NCI-H345 (cell line): ENCODE measurements around the gene CYP26B1.

Experiments
- DNase-seq: peaks from one replicate; lab custom pipeline; 2025; lab: John Stamatoyannopoulos, UW

CYP26B1 gene

GRCh38 chr2:72129681-72130340 lies 17.9 kb downstream of the CYP26B1 start:
- DNase-seq: no peak

GRCh38 chr2:72128843-72129227 lies 18.8 kb downstream of the CYP26B1 start:
- no peak for DNase-seq

GRCh38 chr2:72128059-72128842 lies 19.4 kb downstream of the CYP26B1 start:
- no peak for DNase-seq

- DNase-seq: no peak
These were observed 20.1 kb downstream of the CYP26B1 start for GRCh38 chr2:72127401-72128058.

GRCh38 chr2:72126186-72127100 lies 21.2 kb downstream of the CYP26B1 start:
- DNase-seq: no peak

GRCh38 chr2:72124376-72124775 lies 23.3 kb downstream of the CYP26B1 start:
- no peak for DNase-seq

- DNase-seq: no peak
These were observed 26.5 kb downstream of the CYP26B1 start for GRCh38 chr2:72121153-72121552.

- DNase-seq: no peak
These were observed 28.7 kb downstream of the CYP26B1 start for GRCh38 chr2:72118951-72119350.

GRCh38 chr2:72118386-72118785 lies 29.3 kb downstream of the CYP26B1 start:
- DNase-seq: no peak

GRCh38 chr2:72117718-72118117 lies 29.9 kb downstream of the CYP26B1 start:
- no peak for DNase-seq

- no peak for DNase-seq
These were observed 30.6 kb downstream of the CYP26B1 start for GRCh38 chr2:72117029-72117428.

- DNase-seq: no peak
These were observed 31.6 kb downstream of the CYP26B1 start for GRCh38 chr2:72116081-72116533.

- peak; percentile 60 for DNase-seq
These were observed 32.3 kb downstream of the CYP26B1 start for GRCh38 chr2:72115110-72116080.

- no peak for DNase-seq
These were observed 33.0 kb downstream of the CYP26B1 start for GRCh38 chr2:72114693-72115051.

- no peak for DNase-seq
These were observed 33.6 kb downstream of the CYP26B1 start for GRCh38 chr2:72113847-72114692.

- no peak for DNase-seq
These were observed 34.4 kb downstream of the CYP26B1 start for GRCh38 chr2:72112981-72113846.

- DNase-seq: no peak
These were observed 35.3 kb downstream of the CYP26B1 start for GRCh38 chr2:72112401-72112800.

- no peak for DNase-seq
These were observed 36.6 kb downstream of the CYP26B1 start for GRCh38 chr2:72111061-72111460.

GRCh38 chr2:72109904-72110303 lies 37.8 kb downstream of the CYP26B1 start:
- no peak for DNase-seq
